HepG2 (cell line): Measurements from ENCODE around the gene HNF1B. TPM values are rescaled to one million over a fixed set of nuclear protein-coding genes. Genes with fewer than 3 reads are reported as not detected.

Source experiments
- ATF7 ChIP-seq, 2 experiments: fragments of 450-650 bp in 1 of 2; sonication (generic) in 1 of 2; formaldehyde crosslinking in 1 of 2; IDR thresholded peaks; 2 replicates each; pipeline versions ENCODE4 v1.4.0 to v1.6.1; 2016 to 2020; ENCODE audit warnings: antibody characterized with exemption in 1 of 2, mild to moderate bottlenecking in 1 of 2, missing genetic modification reagents in 1 of 2
- BCL6 ChIP-seq: IDR thresholded peaks from 2 replicates; pipeline ENCODE4 v1.6.1; 2016; ENCODE audit warnings: missing genetic modification reagents, missing compliant biosample characterization
- BHLHE40 ChIP-seq: IDR thresholded peaks from 2 replicates; pipeline ENCODE4 v1.6.1; 2011; ENCODE audit warnings: low read length, improper control_type of control experiment
- CEBPZ ChIP-seq: IDR thresholded peaks from 2 replicates; pipeline ENCODE4 v1.6.1; 2012; ENCODE audit warnings: low read length, improper control_type of control experiment
- DMAP1 ChIP-seq: IDR thresholded peaks from 2 replicates; pipeline ENCODE4 v1.6.1; 2016
- ETV5 ChIP-seq: IDR thresholded peaks from 2 replicates; pipeline ENCODE4 v1.6.1; 2018; ENCODE audit warnings: missing biosample characterization, missing genetic modification reagents, inconsistent platforms, borderline replicate concordance
- FOXP1 ChIP-seq, 2 experiments: fragments of 450-650 bp in 1 of 2; IDR thresholded peaks; 2 replicates each; pipeline ENCODE4 v1.6.1; 2017 to 2018; ENCODE audit warnings: antibody characterized with exemption in 1 of 2
- HOXA5 ChIP-seq: sonication (generic); formaldehyde crosslinking; IDR thresholded peaks from 2 replicates; pipeline ENCODE4 v1.4.0; 2020; ENCODE audit warnings: missing genetic modification reagents
- KLF16 ChIP-seq, 2 experiments: sonication (generic) in 1 of 2; formaldehyde crosslinking in 1 of 2; IDR thresholded peaks; 2 replicates each; pipeline versions ENCODE4 v1.6.1 to v1.8.0; 2016 to 2023; ENCODE audit warnings: missing genetic modification reagents in 2 of 2, missing compliant biosample characterization in 1 of 2
- PBX2 ChIP-seq: IDR thresholded peaks from 2 replicates; pipeline ENCODE4 v1.6.1; 2016; ENCODE audit warnings: control low read depth
- SAFB2 ChIP-seq: sonication (generic); formaldehyde crosslinking; IDR thresholded peaks from 2 replicates; pipeline ENCODE4 v1.5.1; 2020; ENCODE audit warnings: missing genetic modification reagents, low read depth, mild to moderate bottlenecking, borderline replicate concordance
- SAP130 ChIP-seq: IDR thresholded peaks from 2 replicates; pipeline ENCODE4 v1.6.1; 2016; ENCODE audit warnings: low read depth
- SP5 ChIP-seq: IDR thresholded peaks from 2 replicates; pipeline ENCODE4 v1.6.1; 2016; ENCODE audit warnings: low read depth, borderline replicate concordance
- TAF1 ChIP-seq: sonication (generic); formaldehyde crosslinking; IDR thresholded peaks from 2 replicates; pipeline ENCODE4 v1.4.0; 2020; ENCODE audit warnings: missing genetic modification reagents
- TAF15 ChIP-seq: fragments of 200-400 bp; formaldehyde crosslinking; IDR thresholded peaks from one replicate; pipeline ENCODE4 v1.6.1; 2018; ENCODE audit warnings: mild to moderate bottlenecking, low read depth, low read length; ENCODE audit not compliant: poor library complexity, severe bottlenecking
- TFE3 ChIP-seq: IDR thresholded peaks from 2 replicates; pipeline ENCODE4 v1.6.1; 2016
- ZNF414 ChIP-seq: sonication (generic); formaldehyde crosslinking; IDR thresholded peaks from 2 replicates; pipeline ENCODE4 v1.5.0; 2020; ENCODE audit warnings: missing genetic modification reagents
- ZNF503 ChIP-seq: sonication (generic); formaldehyde crosslinking; IDR thresholded peaks from 2 replicates; pipeline ENCODE4 v1.4.0; 2020; ENCODE audit warnings: missing genetic modification reagents
- ZNF772 ChIP-seq: sonication (generic); formaldehyde crosslinking; IDR thresholded peaks from 2 replicates; pipeline ENCODE4 v1.5.0; 2020; ENCODE audit warnings: mild to moderate bottlenecking, missing genetic modification reagents
- ZNF792 ChIP-seq: IDR thresholded peaks from 2 replicates; pipeline ENCODE4 v1.6.1; 2016
- polyA plus RNA-seq, 8 experiments: library from polyadenylated mRNA; depleted of rRNA in 3 of 8; stranded (reverse) in 7 of 8; unstranded in 1 of 8; fragments of >200 nt; fragmentation: Illumina TruSeq in 4 of 8; extraction: Trizol in 4 of 8; gene quantifications; 2 replicates each; pipeline versions ENCODE4 v1.2.1 to v1.2.3, GENCODE V29; 2011 to 2016; ENCODE audit warnings: low read depth in 4 of 8, missing spikeins in 1 of 8, mixed read lengths in 1 of 8; ENCODE audit not compliant: insufficient read depth in 1 of 8
- total RNA-seq, 5 experiments: library from RNA; depleted of rRNA; stranded (reverse); fragments of >200 nt; fragmentation: Illumina TruSeq; extraction: Trizol; gene quantifications; 2 replicates each; pipeline ENCODE4 v1.2.3, GENCODE V29; 2016; ENCODE audit warnings: low read depth in 1 of 5

The HNF1B gene
- total and polyA plus RNA-seq, 2 of the 13 experiments (the other 11 are each of a cell fraction or from before 2014, with no cell fraction given) = 1.9 to 5.3 TPM

DNA sequence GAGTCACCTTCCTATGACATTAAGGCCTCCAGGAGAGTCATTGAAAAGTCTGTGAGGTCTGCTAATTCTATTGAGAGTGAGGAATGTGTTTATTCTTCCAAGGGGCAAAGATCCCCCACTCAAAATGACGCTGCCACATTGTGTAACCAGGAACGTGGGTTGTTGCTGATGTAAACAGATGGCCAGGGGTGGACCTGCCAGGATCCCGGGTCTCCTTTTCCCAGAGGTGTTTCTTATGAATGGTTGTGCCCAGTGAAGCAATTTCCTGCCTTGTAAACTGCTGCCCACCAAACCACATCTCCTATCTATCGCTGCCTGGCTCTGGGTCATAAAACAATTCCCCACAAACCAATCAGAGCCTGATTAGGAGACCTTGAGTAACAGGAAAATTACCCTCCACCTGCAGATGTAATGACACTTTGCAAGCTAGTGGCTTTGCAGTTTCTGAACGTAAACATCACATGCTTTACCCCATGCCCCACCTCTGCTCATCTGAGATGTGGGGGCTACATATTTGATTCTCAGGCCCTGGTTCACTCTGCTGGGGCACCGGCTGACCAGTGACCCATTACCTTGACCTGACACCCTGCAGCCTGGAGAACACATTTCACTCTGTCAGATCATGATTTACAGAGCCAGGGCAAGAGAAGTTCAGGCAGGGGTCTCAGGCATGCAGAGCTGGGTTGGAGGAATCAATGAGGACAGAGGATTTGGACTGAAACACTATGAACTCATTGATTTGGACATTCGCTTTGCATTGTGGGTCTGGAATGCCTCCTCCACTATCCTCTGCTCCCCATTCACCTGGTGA, 68.5 kb downstream of the HNF1B start (continued):
- TF ChIP-seq DMAP1 (CRISPR knock-in tag) (0 out of 2 replicates have a peak, but pooled peaks have one; percentile 14), ZNF792 (CRISPR knock-in tag) (0 out of 2 replicates have a peak, but pooled peaks have one; percentile 58), CEBPZ (no peak), SAFB2 (CRISPR knock-in tag) (no peak), TAF1 (CRISPR knock-in tag) (peak; percentile 19; the same call in 1 of the 2 replicates), KLF16 (CRISPR knock-in tag; IDR thresholded peaks at IDR 0.05) (peak in 1 of 2 experiments; percentile 43; a peak in 1 of 4 replicates), BHLHE40 (peak; percentile 37; the same call in 1 of the 2 replicates), TFE3 (CRISPR knock-in tag) (0 out of 2 replicates have a peak, but pooled peaks have one; percentile 73), HOXA5 (CRISPR knock-in tag) (0 out of 2 replicates have a peak, but pooled peaks have one; percentile 50), FOXP1 (IDR thresholded peaks at IDR 0.05) (peak; percentile 80), FOXP1 (CRISPR knock-in tag; IDR thresholded peaks at IDR 0.05) (peak; percentile 97), ETV5 (CRISPR knock-in tag) (peak; percentile 40; the same call in 1 of the 2 replicates), ATF7 (IDR thresholded peaks at IDR 0.05) (0 out of 2 replicates have a peak, but pooled peaks have one; percentile 9), ATF7 (CRISPR knock-in tag; IDR thresholded peaks at IDR 0.05) (no peak), SP5 (CRISPR knock-in tag) (no peak), SAP130 (CRISPR knock-in tag) (peak; percentile 53), ZNF772 (CRISPR knock-in tag) (0 out of 2 replicates have a peak, but pooled peaks have one; percentile 42), ZNF503 (CRISPR knock-in tag) (no peak; the same call in 1 of the 2 replicates), BCL6 (CRISPR knock-in tag) (peak; percentile 64), PBX2 (CRISPR knock-in tag) (peak; percentile 55), ZNF414 (CRISPR knock-in tag) (0 out of 2 replicates have a peak, but pooled peaks have one; percentile 18), TAF15 (no peak)
